Measurements from ENCODE around the gene RMND5B.
"Not testable (repeated sequence)": the region's sequence is repeated elsewhere in the genome, so short reads cannot be mapped to it uniquely, and the experiment has no call there.

The RMND5B gene

DNA sequence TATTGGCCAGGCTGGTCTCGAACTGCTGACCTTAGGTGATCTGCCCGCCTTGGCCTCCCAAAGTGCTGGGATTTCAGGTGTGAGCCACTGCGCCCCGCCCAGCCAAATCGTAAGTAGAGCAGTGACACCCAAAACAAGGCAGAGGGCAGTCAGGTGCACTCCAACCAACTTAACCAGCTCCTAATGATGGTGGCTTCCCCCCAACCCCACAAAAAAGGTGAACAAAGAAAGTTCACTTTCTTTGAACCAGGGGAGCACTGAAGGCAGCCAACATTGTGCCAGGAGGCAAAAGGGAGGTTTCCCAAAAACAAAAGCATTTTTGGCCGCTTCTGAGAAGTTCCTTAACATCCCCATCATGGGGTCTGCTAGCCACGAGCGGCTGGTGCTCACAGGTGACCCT lies 46.8 kb downstream of the RMND5B start:
- no peak for DNase-seq

DNA sequence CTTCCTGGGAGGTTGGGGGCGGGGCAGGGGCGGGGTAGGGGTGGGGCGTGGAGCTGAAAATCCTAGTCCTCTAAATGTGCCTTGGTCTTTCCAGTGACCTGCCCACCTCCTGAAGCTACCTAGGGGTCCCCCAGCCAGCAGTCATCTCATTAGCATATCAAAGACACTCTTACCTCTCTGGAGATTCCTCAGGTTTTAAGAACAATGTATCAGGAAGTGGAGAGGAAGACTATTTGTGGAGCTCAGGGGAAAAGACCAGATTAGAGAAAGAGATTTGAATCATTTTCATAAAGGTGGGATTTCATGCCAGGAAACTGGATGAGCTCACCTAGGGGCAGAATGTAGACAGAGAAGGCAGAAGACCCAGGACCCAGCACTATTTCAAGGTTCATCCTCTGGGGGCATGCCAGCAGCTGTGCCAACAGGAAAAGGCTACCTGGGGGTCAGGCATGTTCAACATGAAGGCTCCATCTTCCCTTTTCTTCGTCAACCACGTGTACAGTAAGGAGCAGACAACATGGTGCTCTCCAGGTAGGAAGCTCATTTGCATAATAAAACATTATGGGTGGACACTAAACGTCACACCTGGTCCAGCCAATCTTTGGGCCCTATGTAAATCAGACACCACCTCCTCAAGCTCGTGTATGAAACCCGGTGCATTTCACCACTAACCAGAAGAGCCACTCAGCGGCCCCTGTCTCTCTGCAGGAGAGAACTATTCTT lies 49.5 kb downstream of the RMND5B start:
- no peak for DNase-seq

DNA sequence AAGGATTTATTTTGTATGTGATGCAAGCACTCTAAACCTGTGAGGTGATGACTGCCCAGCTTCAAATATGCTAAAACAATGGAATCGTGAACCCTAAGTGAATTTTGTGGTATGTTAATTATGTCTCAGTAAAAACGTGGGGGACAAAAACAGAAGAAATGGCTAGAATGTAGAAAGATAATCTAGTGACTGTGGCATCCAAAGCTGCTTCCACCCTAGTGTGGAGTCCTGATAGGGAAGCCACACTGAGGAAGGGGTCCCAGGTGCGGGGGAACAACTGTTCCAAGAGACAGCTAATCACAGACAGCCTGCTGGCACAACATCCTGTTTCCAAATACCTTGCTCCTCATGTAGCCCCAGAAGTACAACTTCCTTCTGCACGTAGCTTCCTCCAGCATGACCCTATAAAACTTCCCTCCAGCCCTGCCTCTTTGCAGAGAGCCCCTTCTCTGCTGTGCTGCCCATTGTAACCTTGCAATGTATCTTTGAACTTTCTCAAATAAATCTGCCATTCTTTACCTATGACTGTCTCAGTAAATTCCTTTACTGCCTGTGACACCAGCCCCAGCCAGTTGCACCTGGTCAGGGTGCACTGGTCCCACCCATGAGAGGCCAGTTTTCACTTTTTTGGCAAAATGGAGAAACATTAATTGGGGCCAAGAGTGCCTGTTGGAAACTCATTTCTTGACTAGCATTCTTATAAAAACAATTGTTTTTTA lies 51.5 kb downstream of the RMND5B start:
- DNase-seq, result no peak

DNA sequence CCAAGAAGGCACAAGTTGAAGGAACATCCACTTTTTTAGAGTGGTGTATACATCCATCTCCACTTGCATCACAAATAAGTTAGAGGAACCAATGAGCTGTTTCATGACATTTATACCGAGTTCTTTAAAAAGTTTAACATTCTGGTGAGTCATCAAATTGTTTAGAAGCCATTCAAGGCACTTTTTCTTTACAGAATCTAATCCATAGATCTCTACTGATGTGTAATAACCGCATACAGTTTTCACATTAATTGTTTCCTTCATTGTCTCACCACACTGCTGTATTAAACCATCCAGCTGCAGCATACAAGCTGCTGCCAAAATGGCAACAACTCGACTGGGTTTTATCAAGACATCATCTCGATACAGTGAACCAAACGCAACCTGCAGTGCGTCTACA lies 55.6 kb downstream of the RMND5B start:
- DNase-seq, result no peak

DNA sequence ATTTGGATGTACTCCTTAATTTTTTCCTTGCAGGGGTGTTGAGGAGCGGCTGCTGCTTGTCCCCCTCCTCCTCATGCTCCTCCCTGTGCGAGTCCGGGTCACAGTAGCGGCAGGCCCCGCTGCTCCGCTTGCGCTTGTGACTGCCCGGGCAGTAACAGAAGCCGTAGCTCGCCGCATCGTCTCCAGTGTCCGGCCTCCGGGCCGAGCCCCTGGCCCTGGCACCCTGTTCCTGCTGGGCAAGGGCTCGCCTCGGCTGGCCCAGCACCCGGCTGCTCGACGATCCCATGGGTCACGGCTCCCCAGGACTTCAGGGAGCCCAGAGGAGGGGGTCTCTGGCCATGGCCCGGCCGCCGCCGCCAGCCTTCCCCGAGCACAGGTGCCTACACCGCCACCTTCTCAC lies 56.2 kb downstream of the RMND5B start, which contains the start of gene GMCL2:
GMCL2 (minus strand) TSS at position 358 of the 400 bp plus-strand sequence; CDS start at position 286, 72 bp downstream.
- no peak for DNase-seq

DNA sequence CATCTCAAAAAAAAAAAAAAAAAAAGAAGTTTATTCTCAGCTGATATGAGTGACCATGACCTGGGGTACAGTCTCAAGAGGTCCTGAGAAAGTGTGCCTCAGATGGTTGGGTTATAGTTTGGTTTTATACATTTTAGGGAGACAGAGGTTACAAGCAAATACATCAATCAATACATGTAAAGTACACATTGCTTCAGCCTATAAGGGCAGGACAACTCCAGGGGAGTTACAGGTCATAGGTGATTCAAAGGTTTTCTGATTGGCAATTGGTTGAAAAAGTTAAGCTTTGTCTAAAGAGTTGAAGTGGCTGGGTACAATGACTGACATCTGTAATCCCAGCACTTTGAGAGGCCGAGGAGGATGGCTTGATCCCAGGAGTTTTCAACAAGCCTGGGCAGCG lies 58.6 kb downstream of the RMND5B start:
- no peak for DNase-seq

DNA sequence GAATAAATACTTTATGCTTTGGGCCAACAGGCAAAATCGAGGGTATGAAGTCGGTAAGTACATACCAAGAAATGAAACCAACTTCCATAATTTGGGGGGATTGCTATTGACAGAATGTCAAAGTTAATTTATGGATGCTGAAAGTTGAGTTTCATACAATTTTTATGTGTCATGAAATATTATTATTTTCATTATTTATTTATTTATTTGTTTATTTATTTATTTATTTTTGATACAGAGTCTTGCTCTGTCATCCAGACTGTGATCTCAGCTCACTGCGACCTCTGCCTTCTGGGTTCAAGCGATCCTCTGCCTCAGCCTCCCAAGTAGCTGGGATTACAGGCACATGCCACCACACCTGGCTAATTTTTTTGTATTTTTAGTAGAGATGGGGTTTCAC lies 60.8 kb downstream of the RMND5B start:
- DNase-seq, result no peak

DNA sequence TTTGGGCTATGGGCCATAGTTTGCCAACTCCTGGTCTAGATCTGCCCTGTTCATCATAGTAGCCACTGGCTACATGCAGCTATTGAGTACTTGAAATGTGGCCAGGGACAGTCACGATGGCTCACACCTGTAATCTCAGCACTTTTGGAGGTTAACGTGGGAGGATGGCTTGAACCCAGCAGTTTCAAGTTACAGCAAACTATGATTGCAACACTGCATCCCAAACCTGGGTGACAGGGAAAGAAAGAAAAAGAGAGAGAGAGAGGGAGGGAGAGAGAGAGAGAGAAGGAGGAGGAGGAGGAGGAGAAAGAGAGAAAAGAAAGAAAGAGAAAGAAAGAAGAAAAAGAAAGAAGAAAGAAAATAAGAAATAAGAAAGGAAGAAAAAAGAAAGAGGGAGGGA lies 61.4 kb downstream of the RMND5B start:
- DNase-seq, result no peak

DNA sequence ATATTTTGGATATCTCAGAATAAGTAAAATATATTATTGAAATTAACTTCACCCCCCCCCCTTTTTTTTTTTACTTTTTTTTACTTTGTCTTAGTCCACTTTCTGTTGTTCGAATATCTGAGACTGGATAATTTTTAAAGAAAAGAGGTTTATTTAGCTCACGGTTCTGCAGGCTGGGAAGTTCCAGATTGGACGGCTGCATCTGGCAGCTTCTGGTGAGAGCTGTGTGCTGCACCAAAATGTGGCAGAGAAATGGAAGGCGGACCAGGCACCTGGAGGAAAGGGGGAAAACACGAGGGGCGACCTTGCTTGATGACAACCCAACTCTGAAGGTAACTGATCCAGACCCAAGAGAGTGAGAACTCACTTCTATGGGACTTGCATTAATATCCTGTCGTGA lies 62.0 kb downstream of the RMND5B start:
- DNase-seq, result no peak

DNA sequence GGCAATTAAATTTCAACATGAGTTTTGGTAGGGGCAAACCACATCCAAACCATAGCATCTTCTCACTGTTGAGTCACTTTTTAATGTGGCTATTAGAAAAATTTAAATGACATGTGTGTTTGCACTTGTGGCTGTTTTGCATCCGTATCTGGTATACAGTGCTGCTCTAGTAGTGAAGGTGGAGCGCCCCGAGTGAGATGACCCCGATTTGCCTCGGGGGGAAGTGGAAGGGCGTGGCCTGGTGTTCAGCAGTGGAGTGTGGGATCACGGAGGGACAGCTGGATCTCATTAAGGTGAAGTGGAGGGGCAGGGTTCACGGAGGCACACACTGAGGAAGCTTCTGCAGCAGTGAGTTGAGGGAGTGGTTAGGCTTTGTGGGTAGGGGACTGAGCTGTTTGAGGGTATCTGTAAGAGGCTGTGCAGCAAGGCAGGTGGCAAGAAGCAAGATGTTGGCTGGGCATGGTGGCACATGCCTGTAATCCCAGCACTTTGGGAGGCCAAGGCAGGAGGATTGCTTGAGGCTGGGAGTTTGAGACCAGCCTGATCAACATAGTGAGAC lies 62.5 kb downstream of the RMND5B start:
- DNase-seq, result no peak

DNA sequence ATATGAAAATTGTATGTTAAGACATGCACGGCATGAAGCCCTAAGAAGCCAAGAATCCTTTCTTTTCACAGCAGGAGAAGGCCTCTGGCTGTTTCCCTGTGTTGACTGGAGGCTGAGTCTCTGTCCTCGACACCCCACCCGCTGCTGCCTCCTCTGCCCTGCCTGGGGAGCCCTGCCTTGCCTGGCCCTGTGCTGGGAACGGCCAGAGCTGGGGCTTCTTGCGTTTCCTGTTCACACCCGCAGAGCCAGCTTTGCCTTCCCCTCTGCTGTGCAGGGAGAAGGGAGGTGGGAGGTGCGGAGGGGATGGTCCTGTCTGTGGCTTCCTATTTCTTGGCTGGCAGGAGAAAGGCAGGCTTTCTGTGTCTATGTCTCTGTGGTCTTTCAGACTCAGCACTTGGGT lies 63.2 kb downstream of the RMND5B start:
- no peak for DNase-seq

DNA sequence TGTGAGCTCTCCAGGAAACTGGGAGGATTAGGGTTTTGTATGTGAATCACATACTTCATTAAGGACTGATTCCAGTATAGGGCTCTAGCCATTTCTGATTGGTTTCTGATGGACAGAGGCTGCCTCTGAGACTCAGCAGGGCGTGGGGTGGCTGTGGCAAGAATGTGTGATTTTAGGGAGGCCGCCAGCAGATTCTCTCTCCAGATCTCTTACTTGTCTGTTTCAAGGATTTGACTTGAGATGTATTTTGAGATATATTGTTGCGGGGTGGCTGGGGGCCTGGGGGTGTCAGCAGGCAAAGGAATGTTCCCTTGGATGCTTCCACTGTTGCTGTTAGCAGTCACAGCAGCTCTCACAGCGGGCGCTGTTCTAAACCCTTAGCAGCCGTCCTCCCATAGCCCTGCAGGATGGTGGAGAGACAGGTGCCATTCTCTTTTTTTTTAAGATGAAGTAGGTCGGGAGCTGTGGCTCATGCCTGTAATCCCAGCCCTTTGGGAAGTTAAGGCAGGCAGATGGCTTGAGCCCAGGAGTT lies 65.5 kb downstream of the RMND5B start:
- no peak for DNase-seq

DNA sequence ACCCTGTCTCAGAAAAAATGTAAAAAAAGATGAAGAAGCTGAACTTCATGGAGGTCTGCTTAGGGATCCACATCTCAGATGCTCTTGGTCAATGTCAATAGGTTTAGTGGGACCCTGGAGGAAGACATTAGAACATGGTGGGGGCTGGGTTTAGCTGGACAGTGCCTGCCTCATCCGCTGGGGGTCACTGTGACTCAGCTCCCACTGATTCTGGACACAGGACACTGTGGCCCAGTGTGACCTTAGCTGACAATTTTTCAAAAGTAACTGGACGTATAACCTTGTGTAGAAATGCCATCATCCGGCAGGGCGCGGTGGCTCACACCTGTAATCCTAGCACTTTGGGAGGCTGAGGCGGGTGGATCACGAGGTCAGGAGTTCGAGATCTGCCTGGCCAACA lies 66.2 kb downstream of the RMND5B start:
- no peak for DNase-seq

DNA sequence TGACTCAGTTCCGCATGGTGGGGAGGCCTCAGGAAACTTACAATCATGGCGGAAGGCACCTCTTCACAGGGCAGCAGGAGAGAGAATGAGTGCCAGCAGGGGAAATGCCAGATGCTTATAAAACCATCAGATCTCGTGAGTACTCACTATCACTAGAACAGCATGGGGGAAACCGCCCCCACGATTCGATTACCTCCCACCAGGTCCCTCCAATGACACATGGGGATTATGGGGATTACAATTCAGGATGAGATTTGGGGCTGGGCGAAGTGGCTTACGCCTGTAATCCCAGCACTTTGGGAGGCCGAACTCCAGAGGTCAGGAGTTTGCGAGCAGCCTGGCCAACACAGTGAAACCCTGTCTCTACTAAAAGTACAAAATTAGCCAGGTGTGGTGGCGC lies 67.3 kb downstream of the RMND5B start:
- DNase-seq, result not testable (repeated sequence)

DNA sequence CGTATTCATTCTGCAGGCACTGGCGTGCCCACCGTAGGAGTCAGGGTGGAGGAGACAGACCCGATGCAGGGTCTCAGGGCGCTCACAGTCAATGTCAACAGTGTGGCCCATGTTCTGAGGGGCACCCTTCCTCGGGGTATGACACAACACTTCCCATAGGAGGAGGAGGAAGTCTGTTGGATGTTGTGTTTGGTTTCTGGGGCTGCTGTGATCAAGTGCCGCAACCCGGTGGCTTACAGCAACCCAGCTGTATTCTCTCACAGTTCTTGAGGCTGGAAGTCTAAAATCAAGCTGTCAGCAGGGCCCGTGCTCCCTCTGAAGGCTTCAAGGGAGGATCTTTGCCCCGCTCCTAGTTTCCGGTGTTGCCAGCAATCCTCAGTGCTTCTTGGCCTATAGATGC lies 67.9 kb downstream of the RMND5B start:
- no peak for DNase-seq

DNA sequence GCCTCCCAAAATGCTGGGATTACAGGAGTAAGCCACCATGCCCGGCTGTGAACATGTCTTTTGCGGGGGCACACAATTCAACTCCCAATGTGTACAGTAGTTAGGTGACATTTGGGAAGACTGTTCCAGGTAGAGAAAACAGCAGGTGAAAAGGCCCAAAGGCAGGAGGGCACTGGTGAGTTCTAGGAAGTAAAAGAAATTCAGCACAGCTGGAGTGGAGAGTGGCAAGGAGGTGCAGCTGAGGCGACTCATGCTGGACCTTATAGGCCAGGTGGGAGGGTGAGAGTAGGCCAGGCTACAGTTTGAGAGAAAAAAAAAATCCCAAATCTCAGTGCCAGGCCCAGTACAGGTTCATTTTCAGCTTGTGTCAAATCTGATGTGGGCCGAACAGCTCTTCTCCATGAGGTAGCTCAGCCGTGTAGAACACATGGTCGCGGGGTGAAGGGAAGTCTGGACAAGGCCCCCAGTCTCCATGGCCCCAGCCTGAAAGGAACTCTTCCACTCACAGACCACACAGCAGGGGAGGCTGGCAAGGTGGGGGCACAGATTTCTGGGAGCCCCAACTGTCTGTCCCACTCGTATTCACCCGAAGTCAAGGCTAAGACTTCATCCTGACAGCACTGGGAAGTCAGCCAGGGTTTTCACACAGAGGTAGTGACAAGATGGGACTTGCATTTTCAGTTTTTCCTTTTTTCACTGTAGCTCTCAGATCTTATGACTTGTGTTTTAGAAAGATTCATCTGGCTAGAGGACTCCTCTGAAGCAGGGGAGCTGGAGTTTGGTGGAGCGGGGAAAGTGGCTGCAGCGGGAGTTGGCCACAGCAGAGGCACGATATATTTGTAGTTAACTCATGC lies 69.0 kb downstream of the RMND5B start:
- no peak for DNase-seq
